Heart left ventricle (tissue), 13 donors: ENCODE data around the gene TGFB1.

Experiments used
- POLR2A ChIP-seq, 2 donors: fragments of 450-650 bp; IDR thresholded peaks; one replicate each; pipeline ENCODE4 v1.6.1; 2017; ENCODE audit warnings: antibody characterized with exemption in 2 of 2, mild to moderate bottlenecking in 2 of 2, moderate library complexity in 2 of 2
- TF ChIP-seq, protein P1 (sequence below), 12 donors: fragments of 200-600 bp; sonication (generic) in 4 of 12; IDR thresholded peaks; one replicate each; pipeline versions ENCODE4 v1.5.0 to v1.8.0; 2018 to 2022; ENCODE audit warnings: antibody characterized with exemption in 12 of 12, mild to moderate bottlenecking in 5 of 12
- donor health status: ischemic (EF 13 %, LVEDD 7.1; RV severe dilation, severe dysfunction).
- donor health status: DM: no; HTN: yes; CAD: no.
- donor health status: DM: no; HTN: no; CAD: no.
- donor health status: ischemic (EF 25% LVEDD 6.9; RV normal size, moderate dysfunction).
- donor health status: ischemic (EF 25% LVEDD 5.7; RV mildly dilated, moderate dysfunction).
- donor health status: ischemic (EF 35%, LVEDD 5.7; RV mildly dilated, moderate dysfunction).
- donor health status: nonischemic (EF 11% LVEDD 7.7; RV severe dilation, severe dysfunction).
- donor health status: DM: yes; HTN: yes; CAD: no.
- donor health status: PGD.
- donor health status: ischemic (EF 29% LVEDD 5.4; RV normal size, mild dysfunction).
- donor health status: nonischemic (EF 23%, LVEDD 6.1; RV moderate dilation, normal function).

DNA sequence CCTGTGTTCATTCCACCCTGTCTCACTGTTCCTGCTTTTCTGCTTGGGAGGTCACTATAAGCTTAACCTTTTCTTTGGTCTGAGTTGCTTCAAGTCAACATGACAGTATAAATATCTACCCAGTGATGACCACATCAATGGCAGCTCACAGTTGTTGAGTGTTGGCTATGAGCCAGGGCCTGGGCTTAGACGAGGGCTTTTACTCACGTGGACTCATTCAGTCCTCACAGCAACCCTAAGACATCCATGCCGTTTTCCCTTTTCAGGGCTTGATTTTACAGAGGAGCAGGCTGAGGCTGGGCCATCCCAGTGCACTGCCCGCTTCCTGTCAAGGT is 54.0 kb downstream of the TGFB1 start:
- TF ChIP-seq, protein P1, sequence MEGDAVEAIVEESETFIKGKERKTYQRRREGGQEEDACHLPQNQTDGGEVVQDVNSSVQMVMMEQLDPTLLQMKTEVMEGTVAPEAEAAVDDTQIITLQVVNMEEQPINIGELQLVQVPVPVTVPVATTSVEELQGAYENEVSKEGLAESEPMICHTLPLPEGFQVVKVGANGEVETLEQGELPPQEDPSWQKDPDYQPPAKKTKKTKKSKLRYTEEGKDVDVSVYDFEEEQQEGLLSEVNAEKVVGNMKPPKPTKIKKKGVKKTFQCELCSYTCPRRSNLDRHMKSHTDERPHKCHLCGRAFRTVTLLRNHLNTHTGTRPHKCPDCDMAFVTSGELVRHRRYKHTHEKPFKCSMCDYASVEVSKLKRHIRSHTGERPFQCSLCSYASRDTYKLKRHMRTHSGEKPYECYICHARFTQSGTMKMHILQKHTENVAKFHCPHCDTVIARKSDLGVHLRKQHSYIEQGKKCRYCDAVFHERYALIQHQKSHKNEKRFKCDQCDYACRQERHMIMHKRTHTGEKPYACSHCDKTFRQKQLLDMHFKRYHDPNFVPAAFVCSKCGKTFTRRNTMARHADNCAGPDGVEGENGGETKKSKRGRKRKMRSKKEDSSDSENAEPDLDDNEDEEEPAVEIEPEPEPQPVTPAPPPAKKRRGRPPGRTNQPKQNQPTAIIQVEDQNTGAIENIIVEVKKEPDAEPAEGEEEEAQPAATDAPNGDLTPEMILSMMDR (IDR thresholded peaks at IDR 0.05) = no peak
- TF ChIP-seq POLR2A (IDR thresholded peaks at IDR 0.05) = no peak
